Suppressor macrophage (primary cell): ENCODE data around the gene PPP2R5E.
"Not testable (repeated sequence)": the region's sequence is repeated elsewhere in the genome, so short reads cannot be mapped to it uniquely, and the experiment has no call there.

Experiments
- DNase-seq, 4 experiments: peaks; one replicate each; pipeline ENCODE4 v3.0.0-alpha.2; 2020 to 2022

Gene PPP2R5E

DNA sequence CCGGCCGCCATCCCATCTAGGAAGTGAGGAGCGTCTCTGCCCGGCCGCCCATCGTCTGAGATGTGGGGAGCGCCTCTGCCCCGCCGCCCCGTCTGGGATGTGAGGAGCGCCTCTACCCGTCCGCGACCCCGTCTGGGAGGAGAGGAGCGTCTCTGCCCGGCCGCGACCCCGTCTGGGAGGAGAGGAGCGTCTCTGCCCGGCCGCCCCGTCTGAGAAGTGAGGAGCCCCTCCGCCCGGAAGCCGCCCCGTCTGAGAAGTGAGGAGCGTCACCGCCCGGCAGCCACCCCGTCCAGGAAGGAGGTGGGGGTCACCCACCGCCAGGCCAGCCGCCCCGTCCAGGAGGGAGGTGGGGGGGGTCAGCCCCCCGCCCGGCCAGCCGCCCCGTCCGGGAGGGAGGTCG is 20.7 kb downstream of the PPP2R5E start:
- not testable (repeated sequence) for DNase-seq

DNA sequence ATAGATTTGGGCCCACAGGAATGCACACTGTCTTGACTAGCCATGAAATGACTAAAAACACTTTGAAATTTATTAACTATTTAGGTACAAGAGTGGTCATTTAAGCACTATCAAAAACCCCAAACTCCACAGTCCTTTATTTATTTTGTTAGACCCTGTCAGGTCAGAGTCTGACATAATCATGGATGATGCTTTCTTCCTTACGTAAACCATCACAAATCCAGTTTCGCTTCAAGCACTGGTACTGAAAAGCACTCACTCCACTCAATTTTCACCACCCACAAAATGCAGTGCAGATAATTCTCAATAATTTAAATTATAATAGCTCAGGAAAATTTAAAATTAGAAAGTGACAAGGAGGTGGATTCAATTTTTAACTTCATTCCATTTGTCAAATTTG is 25.8 kb downstream of the PPP2R5E start:
- DNase-seq, result no peak

DNA sequence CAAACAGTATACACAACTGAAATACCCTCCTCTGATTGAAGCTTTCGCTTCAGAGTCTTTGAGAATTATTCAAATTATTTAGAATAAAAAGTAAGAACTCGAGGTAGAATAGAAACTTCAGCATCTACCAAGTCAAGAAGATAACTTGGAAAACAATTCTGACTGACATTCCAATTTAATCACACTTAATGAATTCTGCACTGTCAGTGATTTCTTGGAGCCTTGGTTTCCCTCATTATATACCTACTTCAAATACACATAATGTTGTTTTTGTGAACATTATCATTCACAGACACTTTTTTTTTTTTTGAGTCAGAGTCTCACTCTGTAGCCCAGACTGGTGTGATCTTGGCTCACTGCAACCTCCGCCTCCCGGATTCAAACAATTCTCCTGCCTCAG is 27.9 kb downstream of the PPP2R5E start:
- no peak for DNase-seq

DNA sequence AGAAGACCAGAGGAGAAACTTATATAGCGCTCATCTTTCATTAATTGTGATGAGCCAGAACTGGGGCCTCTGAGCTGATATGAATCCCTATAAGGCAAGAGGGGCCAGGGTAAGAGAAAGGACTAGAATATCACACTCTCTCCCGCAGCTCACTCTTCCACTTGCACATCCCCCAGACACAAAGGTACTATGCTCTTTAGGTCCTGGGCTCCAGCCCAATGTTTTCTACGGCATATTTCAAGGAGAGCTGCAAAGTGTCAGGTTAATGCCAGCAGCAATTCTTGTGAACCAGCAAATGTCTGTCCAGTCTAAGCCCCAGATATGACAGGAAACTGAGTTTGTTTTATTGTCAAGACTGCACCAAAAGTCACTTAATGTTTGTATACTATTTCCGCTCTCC is 29.4 kb downstream of the PPP2R5E start:
- DNase-seq, result no peak

DNA sequence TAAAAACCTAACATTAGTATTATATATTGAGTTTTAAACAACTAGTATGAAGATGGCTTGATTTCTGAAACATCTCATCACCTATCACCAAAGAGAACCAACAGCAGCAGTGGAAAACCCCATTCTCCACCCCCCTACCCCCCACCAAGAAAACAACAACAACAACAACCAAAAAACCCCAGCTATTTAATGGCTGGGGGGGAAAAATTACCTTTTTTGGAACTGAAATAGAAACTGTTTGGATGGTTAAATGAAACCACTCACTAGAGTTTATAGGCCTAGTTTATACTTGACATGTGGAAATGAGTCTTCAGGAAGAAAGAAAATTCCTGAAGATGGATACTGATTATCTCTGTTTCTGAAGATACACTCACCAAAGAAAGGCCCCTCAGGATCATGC is 30.3 kb downstream of the PPP2R5E start:
- DNase-seq, result no peak

DNA sequence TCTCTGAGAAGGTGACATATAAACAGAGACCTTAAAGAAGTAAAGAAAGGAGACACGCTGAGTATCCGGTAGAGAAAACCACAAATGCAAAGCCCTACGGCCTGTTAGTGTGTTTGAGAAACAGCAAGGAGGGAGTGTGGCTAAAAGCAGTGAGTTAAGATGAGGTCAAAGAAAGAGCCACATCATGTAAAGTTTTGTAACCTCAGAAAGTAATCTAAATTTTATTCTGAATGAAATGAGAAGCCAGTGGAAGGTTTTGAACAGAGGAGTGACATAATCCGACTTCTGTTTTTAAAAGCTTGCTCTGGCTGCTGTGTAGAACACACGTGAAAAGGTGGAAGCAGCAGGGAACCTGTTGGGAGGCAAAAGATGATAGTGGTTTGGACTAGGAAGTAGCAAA is 32.6 kb downstream of the PPP2R5E start:
- no peak for DNase-seq

DNA sequence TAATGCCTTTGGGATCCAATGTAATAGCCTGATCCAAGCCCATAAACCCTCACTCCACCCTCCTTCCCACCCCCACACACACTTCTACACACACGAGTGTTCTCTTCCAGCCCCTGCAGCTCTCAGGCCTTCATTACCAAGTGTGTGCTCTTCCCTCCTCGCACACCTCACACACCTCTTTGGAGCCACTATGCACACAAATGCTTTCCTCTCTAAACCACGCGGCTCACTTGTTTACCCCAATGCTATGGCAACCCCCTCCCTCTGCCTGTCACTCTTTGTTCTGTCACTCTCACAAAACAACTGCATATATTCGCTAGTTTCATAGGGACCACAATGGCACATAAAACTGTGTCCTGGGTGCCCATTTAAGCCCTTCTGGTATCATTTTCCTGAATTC is 35.1 kb downstream of the PPP2R5E start:
- no peak for DNase-seq

DNA sequence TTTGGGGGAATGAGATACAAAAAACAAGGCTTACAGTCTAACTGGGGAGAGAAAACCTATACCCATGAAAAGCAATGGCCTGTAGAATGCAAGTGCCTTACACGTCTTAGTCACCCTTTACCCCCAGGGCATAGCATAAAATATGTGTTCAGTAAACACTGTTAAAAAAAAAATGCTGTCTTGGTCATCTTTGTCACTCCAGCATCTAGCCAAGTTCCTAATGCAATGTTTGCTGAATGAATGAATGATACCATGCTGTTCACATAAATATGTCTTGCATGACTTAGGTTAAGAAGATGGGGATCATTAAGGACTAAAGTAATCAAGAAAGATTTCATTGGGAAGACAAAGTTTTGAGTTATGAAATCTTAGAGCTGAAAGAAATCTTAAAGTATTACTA is 38.5 kb downstream of the PPP2R5E start:
- no peak for DNase-seq

DNA sequence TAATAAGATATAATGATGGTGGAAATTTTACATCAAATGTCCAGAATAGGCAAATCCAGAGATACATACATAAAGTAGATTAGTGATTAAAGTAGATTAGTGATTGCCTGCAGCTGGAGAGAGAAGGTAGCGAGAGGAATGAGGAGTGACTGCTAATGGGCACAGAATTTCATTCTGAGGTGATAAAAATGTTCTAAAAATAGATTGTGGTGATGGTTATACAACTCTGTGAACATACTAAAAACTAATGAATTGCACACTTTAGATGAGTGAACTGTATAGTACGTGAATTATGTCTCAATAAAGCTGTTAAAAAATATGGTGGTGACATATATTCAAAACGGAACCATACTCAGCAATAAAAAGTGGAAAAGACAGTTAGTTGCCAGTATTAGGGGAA is 41.7 kb downstream of the PPP2R5E start:
- no peak for DNase-seq

DNA sequence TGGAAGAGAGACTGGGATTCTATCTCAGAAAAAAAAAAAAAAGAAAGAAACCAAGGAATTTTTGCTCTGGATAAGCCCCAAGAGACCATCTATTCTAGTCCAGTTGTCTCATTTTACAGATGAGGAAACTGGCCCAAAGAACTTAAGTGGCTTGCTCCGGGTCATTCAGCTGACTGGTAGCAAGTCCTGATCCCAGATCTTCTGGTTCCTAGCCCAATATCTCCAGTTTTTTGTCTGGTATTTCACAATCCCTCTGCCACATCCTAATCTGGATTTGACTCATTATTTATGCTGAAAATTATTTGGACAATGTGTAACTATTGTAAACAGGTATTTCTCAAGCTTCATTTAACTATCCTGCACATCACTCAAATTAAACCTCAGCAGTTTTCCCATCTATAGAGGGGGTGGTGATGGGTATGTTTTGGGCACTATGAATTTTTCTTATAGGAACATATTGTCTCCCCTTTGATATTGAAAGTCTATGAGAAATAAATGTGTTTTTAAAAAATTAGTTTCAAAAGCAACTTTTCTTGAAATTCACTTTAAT is 43.4 kb downstream of the PPP2R5E start:
- DNase-seq, result no peak

DNA sequence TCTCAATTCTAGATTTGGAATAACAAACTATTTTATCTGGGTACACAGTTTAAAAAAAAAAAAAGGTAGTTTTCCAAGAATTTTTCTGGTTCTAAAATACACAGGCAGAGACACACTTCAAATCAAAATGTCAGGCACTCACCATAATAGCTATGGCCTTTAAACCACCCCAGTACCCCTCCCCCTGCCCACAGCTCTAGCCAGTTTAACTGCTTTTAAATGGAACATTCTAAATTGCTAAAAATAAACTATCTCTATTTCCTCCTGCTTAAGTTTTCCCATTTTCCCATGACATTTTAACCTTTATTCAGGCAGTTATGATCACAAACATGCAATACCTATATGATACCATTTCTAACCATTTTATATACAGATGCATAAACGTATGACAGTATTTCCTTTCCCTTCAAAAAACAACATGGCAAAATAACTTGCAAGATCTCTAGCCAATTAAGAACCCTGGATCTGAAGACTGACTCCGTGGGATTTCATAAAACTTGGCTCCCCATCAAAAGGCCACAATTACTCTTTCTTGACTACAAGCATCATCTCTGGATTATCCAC is 46.3 kb downstream of the PPP2R5E start:
- DNase-seq, result no peak

DNA sequence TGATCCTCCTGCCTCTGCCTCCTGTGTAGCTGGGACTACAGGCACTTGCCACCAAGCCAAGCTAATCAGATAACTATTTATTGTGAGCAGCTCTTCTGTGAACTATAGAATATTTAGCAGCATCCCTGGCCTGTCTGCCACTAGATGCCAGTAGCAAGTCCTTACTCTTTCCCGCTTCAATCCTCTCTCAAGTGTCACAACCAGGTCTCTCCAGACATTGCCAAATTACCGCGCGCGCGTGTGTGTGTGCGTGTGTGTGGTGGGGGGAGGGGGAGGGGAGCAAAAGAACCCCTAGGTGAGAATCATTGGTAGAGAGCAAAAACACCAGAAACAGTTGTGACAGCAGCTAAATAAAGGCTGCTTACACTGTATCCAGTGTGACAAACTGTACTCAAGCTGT is 49.9 kb downstream of the PPP2R5E start:
- DNase-seq, result no peak

DNA sequence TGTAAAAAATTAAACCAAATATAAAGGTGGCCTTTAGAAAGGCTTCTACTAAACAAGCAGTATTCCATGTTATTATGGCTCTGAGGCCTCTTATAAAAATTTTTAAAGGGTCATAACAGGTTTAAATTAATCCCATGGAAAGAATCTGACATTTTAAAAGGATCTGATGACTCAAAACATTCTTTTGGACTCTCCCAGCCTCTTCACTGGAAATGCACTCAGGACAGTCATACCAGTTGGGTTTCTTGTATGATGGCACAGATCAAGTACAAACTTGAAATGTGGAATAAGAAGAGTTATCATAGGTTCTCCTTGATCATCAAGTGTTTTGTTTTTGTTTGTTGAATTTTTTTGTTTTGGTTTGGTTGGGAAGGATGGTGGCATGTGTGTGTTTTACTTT is 50.8 kb downstream of the PPP2R5E start:
- DNase-seq, result no peak

DNA sequence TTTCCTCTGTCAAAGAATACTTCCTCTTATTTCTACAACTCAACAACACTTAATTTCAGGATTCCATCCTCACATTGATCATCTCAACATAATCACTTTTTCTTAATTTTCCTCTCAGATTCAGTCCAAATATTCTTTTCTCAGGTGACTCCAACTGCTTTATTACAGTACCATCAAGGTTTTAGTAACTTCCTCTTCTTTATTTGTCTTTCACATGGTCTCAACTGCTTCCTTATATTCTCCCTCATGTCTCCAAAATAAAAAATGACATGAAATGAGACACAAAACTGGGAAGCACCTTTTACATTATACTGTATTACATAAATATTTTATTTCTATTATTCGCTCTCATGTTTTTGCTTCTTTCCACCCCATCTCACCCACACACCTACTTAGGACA is 55.5 kb downstream of the PPP2R5E start:
- peak in 2 of 4 experiments; percentile 35 to 48 for DNase-seq

DNA sequence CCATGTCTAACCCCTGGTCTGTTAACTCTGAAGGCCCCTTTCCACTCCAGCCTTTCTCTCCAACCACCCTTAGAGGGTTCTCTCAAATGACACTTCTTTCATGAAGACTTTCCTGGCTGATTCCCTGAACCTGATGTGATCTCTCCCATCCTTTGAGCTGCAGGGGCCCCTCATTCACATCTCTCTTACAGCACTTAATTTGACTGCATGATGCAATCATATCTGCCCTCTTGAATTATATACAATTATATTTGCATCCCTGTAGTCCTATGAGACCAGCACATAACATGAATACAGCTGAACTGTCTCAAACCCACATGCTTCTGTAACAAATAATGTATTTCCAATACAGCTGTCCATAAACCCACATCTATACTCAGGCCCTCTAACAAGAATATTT is 56.4 kb downstream of the PPP2R5E start:
- DNase-seq, result no peak

DNA sequence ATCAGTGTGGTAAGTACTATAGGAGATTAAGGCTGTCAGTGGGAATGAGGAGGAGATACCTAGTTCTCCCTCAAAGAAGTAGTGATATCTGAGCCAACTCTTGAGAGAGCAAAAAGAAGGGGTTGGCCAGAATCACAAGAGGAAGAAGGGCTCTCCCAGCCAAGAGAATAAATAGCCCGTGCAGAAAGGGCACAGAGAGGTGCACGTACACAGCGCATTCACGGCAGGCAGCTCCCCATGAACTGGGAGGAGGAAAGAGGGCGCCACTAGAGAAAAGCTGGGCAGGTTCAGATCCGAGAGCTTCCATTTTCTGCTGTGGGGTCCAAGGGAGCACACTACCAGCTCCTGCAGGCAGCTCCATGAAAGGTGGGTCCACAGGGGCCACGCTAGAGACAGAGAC is 59.9 kb downstream of the PPP2R5E start:
- no peak for DNase-seq

DNA sequence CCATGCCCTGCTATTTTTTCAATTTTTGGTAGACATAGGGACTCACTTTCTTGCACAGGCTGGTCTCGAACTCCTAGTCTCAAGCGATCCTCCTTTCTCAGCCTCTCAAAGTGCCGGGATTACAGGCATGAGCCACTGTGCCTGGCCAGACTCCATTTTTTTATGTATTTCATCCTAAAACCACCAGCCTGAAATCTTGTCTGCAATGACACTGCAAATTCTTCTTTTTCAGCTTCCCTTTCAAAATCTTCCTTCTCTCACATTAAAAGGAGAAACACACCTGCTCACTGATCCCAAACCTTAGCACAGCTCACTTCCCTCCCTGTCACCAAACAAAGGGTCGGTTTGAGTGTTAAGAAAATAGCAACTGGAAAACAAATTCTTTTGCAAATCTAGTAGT is 62.6 kb downstream of the PPP2R5E start:
- no peak for DNase-seq

DNA sequence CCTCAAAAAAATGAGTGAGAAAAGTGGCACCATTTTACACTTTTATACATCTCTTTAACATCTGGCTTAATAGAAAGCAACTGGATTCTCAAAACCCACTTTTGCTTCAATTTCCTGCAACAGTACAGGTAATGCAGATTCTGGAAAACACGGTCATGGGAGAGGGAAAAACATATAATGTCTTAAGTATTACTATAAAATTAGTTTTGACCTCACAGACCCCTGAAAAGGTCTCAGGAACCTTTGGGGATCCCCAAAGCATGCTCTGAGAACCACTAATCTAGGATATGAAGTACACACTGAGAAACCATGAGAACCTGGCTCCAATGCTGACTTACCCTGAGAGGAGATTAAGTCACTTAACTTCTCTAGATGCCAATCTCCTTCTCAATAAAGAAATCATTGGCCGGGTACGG is 64.7 kb downstream of the PPP2R5E start:
- DNase-seq, result no peak

DNA sequence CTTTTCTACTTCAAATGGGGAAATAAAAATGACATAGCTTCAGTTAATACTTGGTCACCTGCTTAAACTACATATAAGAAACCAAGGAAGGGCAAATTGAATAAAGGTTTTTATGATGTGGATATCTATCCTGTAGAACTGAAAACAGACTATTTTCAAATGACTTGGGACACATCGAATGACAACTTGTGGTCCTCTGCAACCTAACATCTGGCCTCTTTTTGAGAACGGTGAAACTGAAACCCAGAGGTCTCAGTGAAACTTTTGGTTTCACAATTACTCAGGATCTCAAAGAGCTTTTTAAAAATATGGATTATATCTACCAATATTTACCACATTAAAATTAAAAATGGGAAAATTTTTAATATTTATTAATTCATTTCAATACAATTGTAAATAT is 65.2 kb downstream of the PPP2R5E start:
- peak in 1 of 4 experiments; percentile 29 for DNase-seq

DNA sequence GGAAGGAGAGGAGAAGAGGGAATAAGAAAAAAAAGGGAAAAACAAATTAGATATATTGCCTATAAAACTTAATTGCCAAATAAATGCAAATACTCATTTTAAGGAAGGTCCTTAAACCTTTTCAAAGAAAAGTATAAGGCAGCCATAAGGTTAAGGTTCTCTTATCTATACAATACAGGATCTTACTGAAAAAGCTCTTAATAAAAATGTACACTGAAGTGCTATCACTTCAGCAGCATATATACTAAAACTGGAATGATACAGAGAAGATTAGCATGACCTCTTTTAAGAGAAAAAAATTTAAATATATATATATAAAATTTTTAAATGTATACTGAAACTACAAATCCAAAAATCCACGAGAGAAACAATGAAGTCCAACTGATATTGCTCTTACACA is 65.6 kb downstream of the PPP2R5E start:
- DNase-seq, result no peak

DNA sequence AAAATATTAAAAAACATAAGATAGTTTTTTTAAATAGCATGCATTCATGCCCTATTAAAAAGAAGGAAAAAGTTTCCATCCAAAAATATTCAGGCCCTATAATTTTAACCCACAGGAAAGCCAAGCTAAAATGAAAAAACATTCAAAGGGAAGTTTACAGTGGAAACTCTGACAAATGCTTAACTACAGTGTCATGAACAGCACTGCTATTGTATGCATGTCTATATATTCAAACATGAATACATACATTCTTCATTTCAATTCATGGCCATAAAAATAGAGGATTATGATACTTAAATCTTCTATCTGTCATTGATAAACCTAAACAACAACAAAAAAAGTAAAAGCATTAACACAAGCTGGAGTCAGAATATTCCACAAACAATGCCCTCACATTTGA is 67.4 kb downstream of the PPP2R5E start:
- no peak for DNase-seq

DNA sequence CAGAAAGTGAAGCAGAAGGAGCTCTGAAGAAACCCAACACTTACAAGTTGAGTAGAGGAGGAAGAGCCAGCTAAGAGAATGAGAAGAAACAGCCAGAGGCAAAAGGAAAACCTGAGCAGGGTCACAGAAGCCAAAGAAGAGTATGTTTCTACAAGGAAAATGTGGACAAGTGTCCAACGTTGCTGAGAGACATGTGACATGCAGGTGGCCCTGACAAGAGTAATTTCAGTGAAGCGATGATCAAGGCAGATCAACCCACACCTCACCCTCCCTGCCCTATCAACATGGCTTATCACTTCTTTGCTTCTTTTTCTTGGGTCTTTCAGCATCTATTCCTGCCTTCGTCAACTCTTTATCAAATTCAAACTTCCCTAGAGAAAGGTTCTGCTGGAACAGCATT is 68.3 kb downstream of the PPP2R5E start:
- DNase-seq, result no peak

DNA sequence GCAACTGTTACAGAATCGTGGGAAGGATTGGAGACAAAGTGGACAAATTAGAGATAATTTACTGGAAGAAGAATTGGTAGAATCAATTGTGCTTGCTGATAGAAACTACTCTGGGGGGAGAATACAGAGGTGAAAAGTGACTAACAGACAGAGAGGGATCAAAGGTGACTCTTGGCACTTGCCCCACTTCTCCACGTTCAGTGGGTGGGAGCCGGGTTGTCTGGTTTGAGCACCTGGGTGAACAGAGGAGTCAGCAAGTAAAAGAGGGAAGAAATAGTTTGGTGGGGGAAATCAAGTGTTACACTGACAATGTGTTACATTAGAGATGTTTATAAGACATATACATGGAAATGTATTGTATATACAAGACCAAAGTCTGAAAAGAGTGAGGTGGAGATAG is 69.1 kb downstream of the PPP2R5E start:
- DNase-seq, result no peak

DNA sequence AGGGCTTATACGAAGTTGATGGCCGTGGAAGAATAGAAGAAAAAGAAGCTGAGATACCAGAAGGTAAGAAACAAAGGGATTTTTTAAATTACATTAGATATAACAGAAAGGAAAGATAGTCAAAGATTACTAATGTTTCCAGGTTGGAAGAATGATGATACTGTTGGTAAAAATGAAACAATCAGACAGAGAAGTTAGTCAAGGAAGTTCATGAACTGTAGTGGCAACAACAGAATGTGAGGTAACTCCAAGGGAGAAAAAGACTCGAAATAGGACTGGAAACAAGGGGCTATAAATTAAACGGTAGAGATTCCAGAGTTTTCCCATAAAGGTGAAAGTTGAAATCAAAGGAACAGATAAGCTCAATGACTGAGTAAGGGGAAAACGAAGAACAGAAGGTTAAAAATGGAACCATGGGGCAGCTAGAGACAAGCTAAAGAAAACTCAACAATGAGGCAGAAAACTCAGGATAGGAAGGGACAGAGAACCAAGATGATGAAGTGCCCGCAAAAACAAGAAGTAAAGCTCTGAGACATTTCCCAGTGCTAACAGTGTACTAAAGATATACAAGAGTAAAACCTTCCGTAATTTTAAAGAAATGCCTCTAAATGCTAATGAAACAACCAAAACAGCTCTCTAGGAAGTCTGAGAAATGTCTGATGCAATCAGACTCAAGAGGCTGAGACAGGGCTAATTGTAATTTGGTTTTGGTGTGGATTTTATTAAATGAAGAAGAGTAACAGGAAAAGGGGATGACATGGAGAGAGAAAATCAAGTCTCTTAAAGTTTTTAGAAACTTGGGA is 70.0 kb downstream of the PPP2R5E start:
- DNase-seq, result peak; percentile 29 to 73 (median 51)
